Heart left ventricle (tissue), 13 donors: Measurements from ENCODE around the gene PRR14.

Experiments
- POLR2A ChIP-seq, 2 donors: fragments of 450-650 bp; IDR thresholded peaks; one replicate each; pipeline ENCODE4 v1.6.1; 2017; ENCODE audit warnings: antibody characterized with exemption in 2 of 2, mild to moderate bottlenecking in 2 of 2, moderate library complexity in 2 of 2
- TF ChIP-seq, protein P1 (sequence below), 12 donors: fragments of 200-600 bp; sonication (generic) in 4 of 12; IDR thresholded peaks; one replicate each; pipeline versions ENCODE4 v1.5.0 to v1.8.0; 2018 to 2022; ENCODE audit warnings: antibody characterized with exemption in 12 of 12, mild to moderate bottlenecking in 5 of 12
- donor health status: ischemic (EF 13 %, LVEDD 7.1; RV severe dilation, severe dysfunction).
- donor health status: DM: no; HTN: yes; CAD: no.
- donor health status: DM: no; HTN: no; CAD: no.
- donor health status: ischemic (EF 25% LVEDD 6.9; RV normal size, moderate dysfunction).
- donor health status: ischemic (EF 25% LVEDD 5.7; RV mildly dilated, moderate dysfunction).
- donor health status: ischemic (EF 35%, LVEDD 5.7; RV mildly dilated, moderate dysfunction).
- donor health status: nonischemic (EF 11% LVEDD 7.7; RV severe dilation, severe dysfunction).
- donor health status: DM: yes; HTN: yes; CAD: no.
- donor health status: PGD.
- donor health status: ischemic (EF 29% LVEDD 5.4; RV normal size, mild dysfunction).
- donor health status: nonischemic (EF 23%, LVEDD 6.1; RV moderate dilation, normal function).

DNA sequence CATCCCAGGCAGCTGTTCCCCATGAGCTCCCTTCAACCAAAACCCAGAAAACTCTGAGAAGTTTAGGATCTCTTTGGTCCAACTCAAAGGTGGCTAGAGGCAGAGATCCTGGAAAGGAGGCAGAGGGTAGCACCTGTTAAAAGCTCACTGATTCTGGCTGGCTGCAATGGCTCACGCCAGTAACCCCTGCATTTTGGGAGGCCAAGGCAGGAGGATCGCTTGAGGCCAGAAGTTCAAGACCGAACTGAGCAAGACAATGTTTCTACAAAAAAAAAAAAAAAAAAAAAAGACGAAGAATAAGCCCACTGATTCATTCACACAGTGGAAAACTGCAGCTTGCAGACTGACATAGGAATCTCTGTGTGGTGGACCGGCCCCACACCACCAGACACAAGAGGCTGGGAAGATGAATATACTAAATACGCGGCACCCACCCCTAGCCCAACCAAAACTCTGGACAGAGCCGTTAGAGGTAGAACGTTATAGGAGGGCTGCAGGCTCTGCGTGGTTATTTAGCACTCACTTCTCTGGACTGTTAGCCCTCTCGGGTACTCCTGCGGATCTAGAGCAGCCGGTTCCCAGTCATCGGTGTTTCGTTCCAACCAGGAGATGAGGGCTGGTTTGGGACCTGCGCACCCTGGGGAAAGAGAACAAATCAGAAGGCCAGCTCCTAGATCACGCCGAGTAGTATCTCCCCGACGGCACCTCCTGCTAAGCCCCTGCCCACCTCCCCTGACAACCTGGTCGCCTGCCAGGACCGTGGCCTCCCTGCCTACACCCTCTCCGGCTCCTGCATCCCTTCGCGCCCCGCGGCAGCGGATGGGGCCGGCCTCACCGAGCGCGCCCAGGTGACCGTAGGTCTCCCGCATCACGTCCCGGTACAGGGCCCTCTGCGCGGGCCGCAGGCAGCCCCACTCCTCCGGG is 41.5 kb upstream of the PRR14 start:
- TF ChIP-seq, protein P1, sequence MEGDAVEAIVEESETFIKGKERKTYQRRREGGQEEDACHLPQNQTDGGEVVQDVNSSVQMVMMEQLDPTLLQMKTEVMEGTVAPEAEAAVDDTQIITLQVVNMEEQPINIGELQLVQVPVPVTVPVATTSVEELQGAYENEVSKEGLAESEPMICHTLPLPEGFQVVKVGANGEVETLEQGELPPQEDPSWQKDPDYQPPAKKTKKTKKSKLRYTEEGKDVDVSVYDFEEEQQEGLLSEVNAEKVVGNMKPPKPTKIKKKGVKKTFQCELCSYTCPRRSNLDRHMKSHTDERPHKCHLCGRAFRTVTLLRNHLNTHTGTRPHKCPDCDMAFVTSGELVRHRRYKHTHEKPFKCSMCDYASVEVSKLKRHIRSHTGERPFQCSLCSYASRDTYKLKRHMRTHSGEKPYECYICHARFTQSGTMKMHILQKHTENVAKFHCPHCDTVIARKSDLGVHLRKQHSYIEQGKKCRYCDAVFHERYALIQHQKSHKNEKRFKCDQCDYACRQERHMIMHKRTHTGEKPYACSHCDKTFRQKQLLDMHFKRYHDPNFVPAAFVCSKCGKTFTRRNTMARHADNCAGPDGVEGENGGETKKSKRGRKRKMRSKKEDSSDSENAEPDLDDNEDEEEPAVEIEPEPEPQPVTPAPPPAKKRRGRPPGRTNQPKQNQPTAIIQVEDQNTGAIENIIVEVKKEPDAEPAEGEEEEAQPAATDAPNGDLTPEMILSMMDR (IDR thresholded peaks at IDR 0.05): no peak
- TF ChIP-seq POLR2A (IDR thresholded peaks at IDR 0.05): no peak
